GM12872 (cell line): Measurements from ENCODE around the gene RTKN.
A peak's percentile ranks its signal among the peaks of the same experiment; 100 is the strongest.

Source experiments
- CTCF ChIP-seq: IDR thresholded peaks from 3 replicates; pipeline ENCODE4 v1.5.1; 2011; ENCODE audit warnings: low read depth, mild to moderate bottlenecking, low read length, moderate library complexity; ENCODE audit not compliant: insufficient read depth

RTKN gene

DNA sequence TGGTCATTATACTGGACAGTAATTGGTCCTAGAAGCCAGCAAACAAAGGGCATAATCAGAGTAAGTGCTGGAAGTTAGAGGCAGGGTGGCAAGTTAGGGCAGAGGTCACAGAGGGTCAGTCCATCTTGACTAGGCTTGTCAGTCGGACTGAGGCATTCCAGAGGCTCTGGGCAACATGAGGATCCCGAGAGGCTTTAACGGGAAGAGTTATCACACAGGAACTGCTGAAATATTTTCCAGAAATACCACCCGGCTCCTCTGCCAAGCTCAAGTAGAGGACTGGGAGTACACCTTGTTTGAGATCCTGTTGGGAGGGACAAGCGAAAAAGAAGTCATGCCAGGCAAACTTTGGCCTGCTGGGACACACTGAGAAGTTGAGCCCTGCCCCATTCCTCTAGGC lies 34.1 kb downstream of the RTKN start:
- no peak for TF ChIP-seq CTCF

DNA sequence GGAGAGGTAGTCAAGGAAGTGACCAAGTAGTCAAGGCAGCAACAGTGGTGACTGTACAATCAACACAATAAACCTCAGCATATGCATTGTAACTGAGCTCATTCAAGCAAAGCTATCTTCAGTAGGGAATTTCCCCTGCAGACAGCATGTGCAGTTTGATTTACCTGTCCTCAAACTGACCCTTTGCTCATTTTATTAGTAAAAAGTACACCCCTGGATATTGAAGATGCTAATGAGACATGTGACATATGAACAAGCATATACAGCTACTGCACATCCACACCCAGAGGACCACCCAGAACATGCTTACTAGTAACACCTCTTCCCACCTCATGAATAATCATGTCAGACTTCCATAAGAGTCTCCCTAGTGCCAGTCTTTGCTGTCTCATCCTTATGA lies 35.7 kb downstream of the RTKN start:
- TF ChIP-seq CTCF = no peak

DNA sequence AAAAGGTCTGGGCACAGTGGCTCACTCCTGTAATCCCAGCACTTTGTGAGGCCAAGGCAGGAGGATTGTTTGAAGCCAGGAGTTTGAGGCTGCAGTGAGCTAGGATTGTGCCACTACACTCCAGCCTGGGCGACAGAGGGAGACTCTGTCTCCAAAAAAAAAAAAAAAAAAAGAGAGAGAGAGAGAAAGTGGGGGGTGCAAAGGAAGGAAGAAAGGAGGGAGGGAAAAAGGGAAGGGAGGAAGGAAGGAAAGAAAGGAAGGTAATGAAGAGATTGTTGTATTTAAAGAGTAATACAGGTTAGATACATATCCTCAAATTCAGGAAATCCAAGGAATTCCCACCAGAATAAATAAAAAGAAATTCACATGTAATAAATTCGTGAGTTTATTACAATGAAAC lies 39.8 kb downstream of the RTKN start:
- TF ChIP-seq CTCF = no peak

GRCh38 chr2:74399785-74400184 lies 42.0 kb downstream of the RTKN start:
- peak; percentile 71 for TF ChIP-seq CTCF

DNA sequence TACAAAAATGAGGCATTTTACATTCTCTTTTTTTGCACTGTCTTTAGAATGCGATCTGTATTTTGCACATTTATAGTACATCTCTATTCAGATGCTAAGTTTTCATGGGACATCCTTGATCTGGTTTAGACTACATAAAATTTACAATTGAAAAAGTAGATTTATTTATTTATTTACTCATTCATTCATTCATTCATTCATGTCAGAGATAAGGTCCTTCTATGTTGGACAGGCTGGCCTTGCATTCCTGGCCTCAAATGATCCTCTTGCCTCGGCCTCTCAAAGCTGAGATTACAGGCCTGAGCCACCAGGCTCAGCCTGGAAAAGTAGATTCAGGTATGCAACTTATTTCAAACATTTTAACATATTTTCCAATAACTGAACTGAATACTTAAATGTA lies 45.6 kb downstream of the RTKN start:
- TF ChIP-seq CTCF = no peak

DNA sequence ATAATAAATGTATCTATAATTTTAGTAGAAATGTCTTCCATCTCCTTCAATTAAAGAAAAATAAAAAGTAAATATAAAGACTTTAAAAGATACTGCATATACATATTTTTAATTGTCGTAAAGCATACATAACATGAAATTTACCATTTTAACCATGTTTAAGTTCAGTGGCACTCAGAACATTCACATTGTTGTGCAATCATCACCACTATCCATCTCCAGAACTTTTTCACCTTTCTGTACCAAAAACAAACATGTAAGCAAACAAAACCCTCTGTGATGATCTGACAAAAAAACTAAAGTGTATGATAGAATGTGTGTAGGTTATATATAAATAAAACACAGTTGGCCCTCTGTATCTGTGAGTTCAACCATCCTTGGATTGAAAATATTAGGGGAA lies 48.2 kb downstream of the RTKN start:
- no peak for TF ChIP-seq CTCF

GRCh38 chr2:74392449-74392743 lies 49.3 kb downstream of the RTKN start:
- TF ChIP-seq CTCF = no peak
